Liver (tissue), 3 donors: ENCODE results near the gene CSF3R.

Source experiments
- CTCF ChIP-seq: fragments of 150-350 bp; IDR thresholded peaks from 2 replicates; pipeline ENCODE4 v1.5.1; 2017; ENCODE audit warnings: improper control_type of control experiment, low read depth, low read length; ENCODE audit not compliant: missing input control
- EGR1 ChIP-seq, 2 donors: IDR thresholded peaks; 2 replicates each; pipeline ENCODE4 v1.6.1; 2016 to 2018; ENCODE audit warnings: antibody characterized with exemption in 2 of 2, low read depth in 2 of 2
- SP1 ChIP-seq: IDR thresholded peaks from 2 replicates; pipeline ENCODE4 v1.6.1; 2018; ENCODE audit warnings: antibody characterized with exemption, mild to moderate bottlenecking
- donor health status: healthy.
- donor health status: healthy.

- TF ChIP-seq CTCF (no peak), EGR1 (IDR thresholded peaks at IDR 0.05; ENCODE audit: low read depth in 2 of 2) (no peak), SP1 (no peak)
These were observed 49.6 kb downstream of the CSF3R start for GRCh38 chr1:36433102-36433501.
